HCT116 (cell line): ENCODE measurements around the gene CHST1. TPM values are rescaled to one million over a fixed set of nuclear protein-coding genes. Genes with fewer than 3 reads are reported as not detected.

Experiments
- ATAC-seq: fragments of 200-7000 bp; cut with Tn5 transposase; 2 replicates; pipeline ENCODE4 v1.9.1; 2020; ENCODE audit warnings: mild to moderate bottlenecking, moderate library complexity
- BruUV-seq: library from RNA; stranded (reverse); fragments of 400-500 nt; replicated peaks from 2 replicates; lab custom pipeline; 2021; lab: Mats Ljungman, UMichigan
- CTCF ChIA-PET: fragments of 300-600 bp; sonication (Branson Sonifier 250); formaldehyde crosslinking; loops from one replicate; lab custom pipeline; 2021; ENCODE audit warnings: antibody characterized with exemption; lab: Charles Lee
- POLR2A ChIA-PET: fragments of 300-600, 350-600 bp; sonication (Branson Sonifier 250); formaldehyde crosslinking; loops from one replicate; lab custom pipeline; 2021; ENCODE audit warnings: antibody characterized with exemption; lab: Charles Lee
- RAD21 ChIA-PET, 2 experiments: fragments of 300-600 bp; sonication (Branson Sonifier 250); formaldehyde crosslinking; loops; one replicate each; lab custom pipeline; 2023; ENCODE audit warnings: low total read pairs in 2 of 2; ENCODE audit not compliant: uncharacterized antibody in 2 of 2, unreplicated experiment in 2 of 2, low non-redundant PET in 1 of 2; lab: Charles Lee
- DNase-seq: peaks from one replicate; pipeline ENCODE4 v3.0.0-alpha.2; 2010; ENCODE audit warnings: low read depth, low spot score
- H2AFZ ChIP-seq: fragments of 200-600 bp; shearing (Covaris generic), sonication (generic); 2 replicates; pipeline ENCODE4 v1.6.1; 2017; ENCODE audit warnings: low read depth, mixed run types, mixed read lengths, antibody characterized with exemption, low read length; ENCODE audit not compliant: poor library complexity, severe bottlenecking
- H3K27ac ChIP-seq: 2 replicates; pipeline ENCODE4 v1.5.1; 2012; ENCODE audit warnings: low read depth, low read length
- H3K27me3 ChIP-seq: fragments of 200-600 bp; sonication (generic); 2 replicates; pipeline ENCODE4 v1.6.1; 2016; ENCODE audit warnings: mixed run types, low read length, mixed read lengths; ENCODE audit not compliant: insufficient read depth
- H3K36me3 ChIP-seq, 2 experiments: fragments of 200-500 bp in 1 of 2; fragments of 200-600 bp in 1 of 2; sonication (Bioruptor generic) in 1 of 2; sonication (generic) in 1 of 2; 2 replicates each; pipeline versions ENCODE4 v1.5.1 to v1.6.1; 2014 to 2016; ENCODE audit warnings: low read length in 2 of 2, inconsistent platforms in 1 of 2, mixed read lengths in 1 of 2, mixed run types in 1 of 2; ENCODE audit not compliant: insufficient read depth in 2 of 2, control insufficient read depth in 1 of 2
- H3K4me1 ChIP-seq, 2 experiments: fragments of 200-600 bp in 1 of 2; sonication (generic) in 1 of 2; 2 replicates each; pipeline versions ENCODE4 v1.5.1 to v1.6.1; 2012 to 2017; ENCODE audit warnings: low read length in 2 of 2, inconsistent platforms in 1 of 2, mild to moderate bottlenecking in 1 of 2, mixed read lengths in 1 of 2, mixed run types in 1 of 2, moderate library complexity in 1 of 2; ENCODE audit not compliant: insufficient read depth in 2 of 2, control insufficient read depth in 1 of 2
- H3K4me2 ChIP-seq: fragments of 200-600 bp; sonication (generic); 2 replicates; pipeline ENCODE4 v1.6.1; 2017; ENCODE audit warnings: mixed run types, low read length, mixed read lengths
- H3K4me3 ChIP-seq, 2 experiments: fragments of 200-600 bp in 1 of 2; sonication (generic) in 1 of 2; replicated peaks in 1 of 2; 2 replicates each; pipeline ENCODE4 v1.5.1; 2011 to 2016; ENCODE audit warnings: low read length in 2 of 2, control low read depth in 1 of 2, low read depth in 1 of 2, mild to moderate bottlenecking in 1 of 2, mixed read lengths in 1 of 2, mixed run types in 1 of 2
- H3K79me2 ChIP-seq: fragments of 200-600 bp; sonication (generic); 2 replicates; pipeline ENCODE4 v1.6.1; 2017; ENCODE audit warnings: mild to moderate bottlenecking, mixed run types, low read length, moderate library complexity, mixed read lengths; ENCODE audit not compliant: insufficient read depth
- H3K9ac ChIP-seq: fragments of 200-600 bp; sonication (generic); 2 replicates; pipeline ENCODE4 v1.6.1; 2016; ENCODE audit warnings: low read length, mixed read lengths
- H3K9me2 ChIP-seq: fragments of 200-600 bp; sonication (generic), shearing (Covaris generic); 2 replicates; pipeline ENCODE4 v1.6.1; 2017; ENCODE audit warnings: mixed run types, mild to moderate bottlenecking, moderate library complexity; ENCODE audit not compliant: insufficient read depth
- H3K9me3 ChIP-seq, 2 experiments: fragments of 200-500 bp in 1 of 2; fragments of 200-600 bp in 1 of 2; sonication (Bioruptor generic) in 1 of 2; sonication (generic) in 1 of 2; 2 replicates each; pipeline ENCODE4 v1.6.1; 2014 to 2017; ENCODE audit warnings: low read length in 2 of 2, mixed read lengths in 2 of 2, inconsistent platforms in 1 of 2, low read depth in 1 of 2, mild to moderate bottlenecking in 1 of 2, mixed run types in 1 of 2, moderate library complexity in 1 of 2; ENCODE audit not compliant: control insufficient read depth in 1 of 2, insufficient read depth in 1 of 2
- H4K20me1 ChIP-seq: fragments of 200-600 bp; sonication (generic), shearing (Covaris generic); 2 replicates; pipeline ENCODE4 v1.6.1; 2017; ENCODE audit warnings: mixed run types, mild to moderate bottlenecking, moderate library complexity; ENCODE audit not compliant: insufficient read depth
- CBX3 ChIP-seq: IDR thresholded peaks from 2 replicates; pipeline ENCODE4 v1.6.1; 2012; ENCODE audit warnings: low read depth
- ELF1 ChIP-seq: IDR thresholded peaks from 2 replicates; pipeline ENCODE4 v1.6.1; 2012; ENCODE audit warnings: low read depth, borderline replicate concordance
- FOSL1 ChIP-seq: IDR thresholded peaks from 2 replicates; pipeline ENCODE4 v1.6.1; 2012; ENCODE audit warnings: low read depth
- SRF ChIP-seq: IDR thresholded peaks from 2 replicates; pipeline ENCODE4 v1.6.1; 2012; ENCODE audit warnings: low read depth
- YY1 ChIP-seq: IDR thresholded peaks from 2 replicates; pipeline ENCODE4 v1.6.1; 2011; ENCODE audit warnings: low read length, low read depth, moderate library complexity, mild to moderate bottlenecking; ENCODE audit not compliant: insufficient replicate concordance; ENCODE audit errors: extremely low read depth
- ZFX ChIP-seq: fragments of 450-650 bp; IDR thresholded peaks from 2 replicates; pipeline ENCODE4 v1.6.1; 2017
- ZNF274 ChIP-seq: fragments of 200-500 bp; sonication (Bioruptor generic); IDR thresholded peaks from 2 replicates; pipeline ENCODE4 v1.6.1; 2014; ENCODE audit warnings: mild to moderate bottlenecking, low read depth, low read length, inconsistent platforms
- intact Hi-C: fragments of 100-400 bp; cut with micrococcal nuclease; formaldehyde crosslinking; loops from 2 replicates; pipeline ENCODE4 v1.10.0; 2022
- total RNA-seq: library from RNA; stranded (reverse); gene quantifications from one replicate; pipeline ENCODE4 v1.2.1, GENCODE V29; 2021; ENCODE audit not compliant: unreplicated experiment
- TF ChIP-seq, protein P1 (sequence below): IDR thresholded peaks from 2 replicates; pipeline ENCODE4 v1.6.1; 2012
- TF ChIP-seq, protein P2 (sequence below): IDR thresholded peaks from 2 replicates; pipeline ENCODE4 v1.6.1; 2012; ENCODE audit warnings: low read depth
- TF ChIP-seq, protein P3 (sequence below): IDR thresholded peaks from 2 replicates; pipeline ENCODE4 v1.6.1; 2012
- TF ChIP-seq, protein P4 (sequence below): IDR thresholded peaks from 2 replicates; pipeline ENCODE4 v1.6.1; 2011; ENCODE audit warnings: mild to moderate bottlenecking, low read length, moderate library complexity; ENCODE audit not compliant: insufficient replicate concordance; ENCODE audit errors: extremely low read depth

The CHST1 gene
- total RNA-seq, 1 experiment from 2014 or later, result 0.69 TPM

DNA sequence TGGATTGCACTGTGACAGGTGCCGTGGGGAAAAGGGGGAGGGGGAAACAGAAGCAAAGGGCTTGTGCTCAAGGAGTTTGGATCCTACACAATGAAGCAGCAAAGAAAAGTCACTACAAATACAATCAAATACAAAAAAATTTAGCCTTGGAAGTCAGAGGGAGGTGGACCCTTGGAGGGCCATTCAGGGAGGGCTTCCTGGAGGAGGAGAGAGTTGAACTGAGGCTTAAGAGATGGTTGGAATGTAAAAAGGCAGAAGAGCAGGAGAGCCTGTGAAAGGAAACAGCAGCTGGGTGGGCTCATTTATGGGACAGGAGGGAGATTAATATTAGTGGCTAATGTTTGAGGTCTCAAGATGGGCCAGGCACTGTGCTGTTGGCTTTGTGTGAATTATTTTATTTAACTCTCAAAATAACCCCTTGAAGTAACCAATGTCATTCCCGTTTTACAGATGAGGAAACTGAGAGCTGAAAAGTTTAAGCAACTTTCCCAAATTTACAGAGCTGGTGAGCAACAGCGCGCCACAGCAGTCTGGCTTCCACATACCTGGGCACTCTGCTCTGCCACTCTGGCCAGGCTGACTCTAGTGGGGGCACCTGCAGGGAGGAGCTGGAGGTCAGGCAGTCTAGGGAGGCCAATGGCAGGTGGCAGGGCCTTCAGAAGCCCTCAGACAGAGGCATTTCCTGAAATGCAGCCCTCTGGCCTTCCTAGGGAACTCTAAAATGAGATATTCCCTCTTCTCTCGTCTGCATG, 2.7 kb upstream of the CHST1 start:
- BruUV-seq, result no TSS peak
- RAD21 ChIA-PET, result interaction anchor here in 1 of 2 experiments (0.6 kb wide), 1 partner anchor 257 kb away, joined by 5 read pairs; no protein-coding TSS in a partner anchor
- no peaks in the 10 kb centered on the region for H3K9me3 ChIP-seq
- H3K4me1 ChIP-seq, result peaks cover 0 to 12% of the 10 kb centered on the region in 2 experiments; a peak in 2 of 4 replicates
- peaks cover 6% of the 10 kb centered on the region; the same call in 1 of the 2 replicates for H3K27me3 ChIP-seq
- ATAC-seq (no peak), DNase-seq (no peak)
- no peak overlapping the region for H3K9ac ChIP-seq
- no peaks in the 10 kb centered on the region for H4K20me1 ChIP-seq
- POLR2A ChIA-PET, result no interaction called here
- CTCF ChIA-PET, result interaction anchor here (1.3 to 3.1 kb wide), 3 partner anchors 13 to 297 kb away, joined by 3 to 12 read pairs (median 4); no protein-coding TSS in a partner anchor
- no peak for TF ChIP-seq CBX3
- no peak for TF ChIP-seq ELF1
- TF ChIP-seq, protein P1, sequence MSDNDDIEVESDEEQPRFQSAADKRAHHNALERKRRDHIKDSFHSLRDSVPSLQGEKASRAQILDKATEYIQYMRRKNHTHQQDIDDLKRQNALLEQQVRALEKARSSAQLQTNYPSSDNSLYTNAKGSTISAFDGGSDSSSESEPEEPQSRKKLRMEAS, result no peak
- TF ChIP-seq YY1, result no peak
- TF ChIP-seq SRF, result no peak
- no peak for TF ChIP-seq FOSL1
- TF ChIP-seq, protein P2, sequence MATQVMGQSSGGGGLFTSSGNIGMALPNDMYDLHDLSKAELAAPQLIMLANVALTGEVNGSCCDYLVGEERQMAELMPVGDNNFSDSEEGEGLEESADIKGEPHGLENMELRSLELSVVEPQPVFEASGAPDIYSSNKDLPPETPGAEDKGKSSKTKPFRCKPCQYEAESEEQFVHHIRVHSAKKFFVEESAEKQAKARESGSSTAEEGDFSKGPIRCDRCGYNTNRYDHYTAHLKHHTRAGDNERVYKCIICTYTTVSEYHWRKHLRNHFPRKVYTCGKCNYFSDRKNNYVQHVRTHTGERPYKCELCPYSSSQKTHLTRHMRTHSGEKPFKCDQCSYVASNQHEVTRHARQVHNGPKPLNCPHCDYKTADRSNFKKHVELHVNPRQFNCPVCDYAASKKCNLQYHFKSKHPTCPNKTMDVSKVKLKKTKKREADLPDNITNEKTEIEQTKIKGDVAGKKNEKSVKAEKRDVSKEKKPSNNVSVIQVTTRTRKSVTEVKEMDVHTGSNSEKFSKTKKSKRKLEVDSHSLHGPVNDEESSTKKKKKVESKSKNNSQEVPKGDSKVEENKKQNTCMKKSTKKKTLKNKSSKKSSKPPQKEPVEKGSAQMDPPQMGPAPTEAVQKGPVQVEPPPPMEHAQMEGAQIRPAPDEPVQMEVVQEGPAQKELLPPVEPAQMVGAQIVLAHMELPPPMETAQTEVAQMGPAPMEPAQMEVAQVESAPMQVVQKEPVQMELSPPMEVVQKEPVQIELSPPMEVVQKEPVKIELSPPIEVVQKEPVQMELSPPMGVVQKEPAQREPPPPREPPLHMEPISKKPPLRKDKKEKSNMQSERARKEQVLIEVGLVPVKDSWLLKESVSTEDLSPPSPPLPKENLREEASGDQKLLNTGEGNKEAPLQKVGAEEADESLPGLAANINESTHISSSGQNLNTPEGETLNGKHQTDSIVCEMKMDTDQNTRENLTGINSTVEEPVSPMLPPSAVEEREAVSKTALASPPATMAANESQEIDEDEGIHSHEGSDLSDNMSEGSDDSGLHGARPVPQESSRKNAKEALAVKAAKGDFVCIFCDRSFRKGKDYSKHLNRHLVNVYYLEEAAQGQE, result no peak
- TF ChIP-seq, protein P3, sequence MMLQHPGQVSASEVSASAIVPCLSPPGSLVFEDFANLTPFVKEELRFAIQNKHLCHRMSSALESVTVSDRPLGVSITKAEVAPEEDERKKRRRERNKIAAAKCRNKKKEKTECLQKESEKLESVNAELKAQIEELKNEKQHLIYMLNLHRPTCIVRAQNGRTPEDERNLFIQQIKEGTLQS, result no peak
- TF ChIP-seq, protein P4, sequence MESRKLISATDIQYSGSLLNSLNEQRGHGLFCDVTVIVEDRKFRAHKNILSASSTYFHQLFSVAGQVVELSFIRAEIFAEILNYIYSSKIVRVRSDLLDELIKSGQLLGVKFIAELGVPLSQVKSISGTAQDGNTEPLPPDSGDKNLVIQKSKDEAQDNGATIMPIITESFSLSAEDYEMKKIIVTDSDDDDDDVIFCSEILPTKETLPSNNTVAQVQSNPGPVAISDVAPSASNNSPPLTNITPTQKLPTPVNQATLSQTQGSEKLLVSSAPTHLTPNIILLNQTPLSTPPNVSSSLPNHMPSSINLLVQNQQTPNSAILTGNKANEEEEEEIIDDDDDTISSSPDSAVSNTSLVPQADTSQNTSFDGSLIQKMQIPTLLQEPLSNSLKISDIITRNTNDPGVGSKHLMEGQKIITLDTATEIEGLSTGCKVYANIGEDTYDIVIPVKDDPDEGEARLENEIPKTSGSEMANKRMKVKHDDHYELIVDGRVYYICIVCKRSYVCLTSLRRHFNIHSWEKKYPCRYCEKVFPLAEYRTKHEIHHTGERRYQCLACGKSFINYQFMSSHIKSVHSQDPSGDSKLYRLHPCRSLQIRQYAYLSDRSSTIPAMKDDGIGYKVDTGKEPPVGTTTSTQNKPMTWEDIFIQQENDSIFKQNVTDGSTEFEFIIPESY, result no peak
- TF ChIP-seq ZNF274, result no peak
- TF ChIP-seq ZFX, result no peak
- no peaks in the 10 kb centered on the region for H3K79me2 ChIP-seq
- no peak overlapping the region for H2AFZ ChIP-seq
- H3K27ac ChIP-seq, result no peak overlapping the region
- intact Hi-C loops, result no loop called here
- no peak overlapping the region for H3K4me2 ChIP-seq
- no peak overlapping the region for H3K4me3 ChIP-seq
- no peaks in the 10 kb centered on the region for H3K36me3 ChIP-seq
- H3K9me2 ChIP-seq, result no peaks in the 10 kb centered on the region
